Upper lobe of left lung (tissue), 6 donors: ENCODE measurements around the gene NAMPT. TPM values are rescaled to one million over a fixed set of nuclear protein-coding genes. Genes with fewer than 3 reads are reported as not detected.
A peak's percentile ranks its signal among the peaks of the same experiment; 100 is the strongest.

Experiments
- ATAC-seq, 2 donors: fragments of 200-7000 bp; cut with Tn5 transposase; one replicate each; pipeline ENCODE4 v1.9.1; 2022; ENCODE audit warnings: mild to moderate bottlenecking in 2 of 2, moderate library complexity in 2 of 2; ENCODE audit not compliant: low FRiP score in 2 of 2
- DNase-seq, 2 donors: peaks; one replicate each; pipeline ENCODE4 v3.0.0-alpha.2; 2019 to 2020
- H3K27ac ChIP-seq, 4 donors: fragments of 200-600 bp; sonication (generic); one replicate each; pipeline ENCODE4 v1.5.1; 2016 to 2019
- H3K27me3 ChIP-seq, 4 donors: fragments of 200-600 bp; sonication (generic); one replicate each; pipeline ENCODE4 v1.5.1; 2017 to 2019
- H3K36me3 ChIP-seq, 4 donors: fragments of 200-600 bp; sonication (generic); one replicate each; pipeline ENCODE4 v1.5.1; 2016 to 2019
- H3K4me1 ChIP-seq, 4 donors: fragments of 200-600 bp; sonication (generic); one replicate each; pipeline ENCODE4 v1.5.1; 2018 to 2019
- H3K4me3 ChIP-seq, 4 donors: fragments of 200-600 bp; sonication (generic); one replicate each; pipeline ENCODE4 v1.5.1; 2017 to 2019; ENCODE audit warnings: mild to moderate bottlenecking in 2 of 4, moderate library complexity in 1 of 4
- H3K9me3 ChIP-seq, 4 donors: fragments of 200-600 bp; sonication (generic); one replicate each; pipeline ENCODE4 v1.5.1; 2018 to 2019
- EP300 ChIP-seq, 4 donors: sonication (generic); formaldehyde crosslinking; IDR thresholded peaks; one replicate each; pipeline ENCODE4 v1.5.1; 2017; ENCODE audit warnings: antibody characterized with exemption in 4 of 4, control low read depth in 2 of 4
- POLR2A ChIP-seq, 4 donors: fragments of 450-650 bp; IDR thresholded peaks; one replicate each; pipeline ENCODE4 v1.5.1; 2016 to 2017; ENCODE audit warnings: antibody characterized with exemption in 4 of 4, mild to moderate bottlenecking in 2 of 4
- POLR2AphosphoS5 ChIP-seq, 2 donors: sonication (generic); formaldehyde crosslinking; IDR thresholded peaks; one replicate each; pipeline ENCODE4 v1.5.1; 2017; ENCODE audit warnings: antibody characterized with exemption in 2 of 2
- WGBS, 2 donors: methylation state at CpG; one replicate each; pipeline ENCODE4 v1.1.5; 2017 to 2018; 5-methylcytosine and 5-hydroxymethylcytosine counted together
- total RNA-seq, 6 donors: library from RNA; depleted of rRNA in 4 of 6; stranded (reverse); fragments of >200 nt in 4 of 6; gene quantifications; one replicate each; pipeline versions ENCODE4 v1.1.0 to v1.2.1, GENCODE V29; 2016 to 2021
- TF ChIP-seq, protein P1 (sequence below), 6 experiments: fragments of 450-650 bp in 4 of 6; fragments of 200-600 bp in 2 of 6; sonication (generic) in 2 of 6; IDR thresholded peaks; one replicate each; pipeline ENCODE4 v1.5.1; 2016 to 2019; ENCODE audit warnings: antibody characterized with exemption in 6 of 6
- donor health status: DM: no; HTN: no; CAD: no; lungs with moderate emphysema.
- donor health status: DM: no; HTN: yes; CAD: no; lungs with severe emphysema.

Gene NAMPT
- total RNA-seq, 6 donors from 2014 or later, result 129 to 326 (median 212) TPM

DNA sequence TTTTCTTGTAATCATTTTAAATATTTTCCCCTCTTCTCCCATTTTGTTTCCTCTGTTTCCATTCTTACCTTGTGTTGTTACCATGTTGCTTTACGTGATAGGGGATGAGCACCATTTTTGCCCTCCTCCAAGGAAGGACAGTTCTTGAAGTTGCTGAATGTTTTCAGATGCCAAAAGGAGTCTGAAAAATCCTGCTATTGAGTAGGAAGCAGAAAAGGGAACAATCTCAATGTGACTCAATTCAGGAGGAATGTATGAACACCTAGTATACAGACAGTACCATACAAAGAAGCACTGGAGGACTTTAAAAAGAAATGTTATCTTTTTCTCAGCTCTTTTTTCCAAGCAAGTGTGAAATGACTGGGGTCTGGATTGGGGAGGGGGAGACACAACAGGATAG, 5.1 kb upstream of the NAMPT start:
- no peak for ATAC-seq

DNA sequence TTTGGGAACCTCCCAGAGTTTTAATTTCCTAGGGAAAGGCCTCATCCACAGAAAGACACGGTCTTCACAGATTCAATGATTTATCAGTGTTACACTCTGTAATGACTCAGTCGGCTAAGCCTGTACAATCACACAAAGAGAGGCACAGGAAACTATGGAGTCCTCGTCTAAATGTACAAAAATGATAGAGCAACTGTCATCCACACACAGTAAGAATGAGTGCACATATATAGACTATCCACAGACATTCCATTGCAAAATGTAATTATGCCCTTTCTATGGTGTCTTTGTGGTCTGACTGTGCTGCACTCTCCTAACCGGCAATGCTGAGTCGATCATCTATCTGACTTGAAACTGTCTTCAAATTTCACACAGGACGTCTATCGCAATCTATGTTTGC, 3.5 kb upstream of the NAMPT start:
- no peaks in the 10 kb centered on the region for H3K36me3 ChIP-seq
- peaks cover 0 to 11% (median 6%) of the 10 kb centered on the region in 4 donors for H3K4me1 ChIP-seq
- no peaks in the 10 kb centered on the region for H3K9me3 ChIP-seq
- ATAC-seq (no peak), DNase-seq (no peak)
- no peak overlapping the region for H3K27ac ChIP-seq
- H3K4me3 ChIP-seq, result no peak overlapping the region
- 85 to 94% methylated on average over 7 of the region's 7 CpGs for WGBS, 2 donors
- no peak for TF ChIP-seq POLR2AphosphoS5 (IDR thresholded peaks at IDR 0.05)
- TF ChIP-seq EP300 (IDR thresholded peaks at IDR 0.05), result no peak
- TF ChIP-seq, protein P1, sequence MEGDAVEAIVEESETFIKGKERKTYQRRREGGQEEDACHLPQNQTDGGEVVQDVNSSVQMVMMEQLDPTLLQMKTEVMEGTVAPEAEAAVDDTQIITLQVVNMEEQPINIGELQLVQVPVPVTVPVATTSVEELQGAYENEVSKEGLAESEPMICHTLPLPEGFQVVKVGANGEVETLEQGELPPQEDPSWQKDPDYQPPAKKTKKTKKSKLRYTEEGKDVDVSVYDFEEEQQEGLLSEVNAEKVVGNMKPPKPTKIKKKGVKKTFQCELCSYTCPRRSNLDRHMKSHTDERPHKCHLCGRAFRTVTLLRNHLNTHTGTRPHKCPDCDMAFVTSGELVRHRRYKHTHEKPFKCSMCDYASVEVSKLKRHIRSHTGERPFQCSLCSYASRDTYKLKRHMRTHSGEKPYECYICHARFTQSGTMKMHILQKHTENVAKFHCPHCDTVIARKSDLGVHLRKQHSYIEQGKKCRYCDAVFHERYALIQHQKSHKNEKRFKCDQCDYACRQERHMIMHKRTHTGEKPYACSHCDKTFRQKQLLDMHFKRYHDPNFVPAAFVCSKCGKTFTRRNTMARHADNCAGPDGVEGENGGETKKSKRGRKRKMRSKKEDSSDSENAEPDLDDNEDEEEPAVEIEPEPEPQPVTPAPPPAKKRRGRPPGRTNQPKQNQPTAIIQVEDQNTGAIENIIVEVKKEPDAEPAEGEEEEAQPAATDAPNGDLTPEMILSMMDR (IDR thresholded peaks at IDR 0.05), result no peak
- TF ChIP-seq POLR2A (IDR thresholded peaks at IDR 0.05), result no peak
- no peaks in the 10 kb centered on the region for H3K27me3 ChIP-seq

More for the DNA sequence above, 5.1 kb upstream of the NAMPT start:
- TF ChIP-seq POLR2AphosphoS5 (IDR thresholded peaks at IDR 0.05), result no peak
- no peak for TF ChIP-seq EP300 (IDR thresholded peaks at IDR 0.05)
- TF ChIP-seq POLR2A (IDR thresholded peaks at IDR 0.05), result no peak
- TF ChIP-seq, protein P1 (IDR thresholded peaks at IDR 0.05), result no peak
- Histone ChIP-seq H3K27me3 (no peaks in the 10 kb centered on the region), H3K27ac (no peak overlapping the region), H3K4me3 (no peak overlapping the region), H3K36me3 (no peaks in the 10 kb centered on the region), H3K4me1 (peaks cover 0 to 9% (median 6%) of the 10 kb centered on the region in 4 donors), H3K9me3 (no peaks in the 10 kb centered on the region)
- WGBS, 2 donors, result 0% methylated on average over 1 of the region's 1 CpG
- no peak for DNase-seq

- peaks cover 4 to 15% (median 10%) of the 10 kb centered on the region in 4 donors for H3K4me1 ChIP-seq
- ATAC-seq, result no peak
- TF ChIP-seq POLR2A (IDR thresholded peaks at IDR 0.05), result peak in 1 of 4 donors; percentile 20
- no peak for TF ChIP-seq EP300 (IDR thresholded peaks at IDR 0.05)
- TF ChIP-seq, protein P1 (IDR thresholded peaks at IDR 0.05), result no peak
- no peaks in the 10 kb centered on the region for H3K36me3 ChIP-seq
- H3K9me3 ChIP-seq, result no peaks in the 10 kb centered on the region
- no peaks in the 10 kb centered on the region for H3K27me3 ChIP-seq
- DNase-seq, result peak in 1 of 2 donors; percentile 67
- peak overlapping the region in 1 of 4 donors; percentile 13 for H3K27ac ChIP-seq
- 68 to 78% methylated on average over 3 of the region's 3 CpGs for WGBS, 2 donors
- no peak overlapping the region for H3K4me3 ChIP-seq
Measured at GRCh38 chr7:106287786-106288185, 3.0 kb upstream of the NAMPT start.

GRCh38 chr7:106285855-106286492, 1.2 kb upstream of the NAMPT start:
- Histone ChIP-seq H3K27ac (peak overlapping the region; percentile 98 to 100 (median 98)), H3K27me3 (no peaks in the 10 kb centered on the region), H3K4me3 (peak overlapping the region; percentile 36 to 86 (median 77)), H3K4me1 (peaks cover 18 to 28% (median 24%) of the 10 kb centered on the region in 4 donors), H3K9me3 (no peaks in the 10 kb centered on the region), H3K36me3 (no peaks in the 10 kb centered on the region)
- DNase-seq (no peak), ATAC-seq (no peak)
- TF ChIP-seq POLR2A (IDR thresholded peaks at IDR 0.05), result no peak
- peak in 1 of 4 donors; percentile 28 for TF ChIP-seq EP300 (IDR thresholded peaks at IDR 0.05)
- no peak for TF ChIP-seq POLR2AphosphoS5 (IDR thresholded peaks at IDR 0.05)
- WGBS, 2 donors, result 28 to 30% methylated on average over 14 of the region's 14 CpGs

DNA sequence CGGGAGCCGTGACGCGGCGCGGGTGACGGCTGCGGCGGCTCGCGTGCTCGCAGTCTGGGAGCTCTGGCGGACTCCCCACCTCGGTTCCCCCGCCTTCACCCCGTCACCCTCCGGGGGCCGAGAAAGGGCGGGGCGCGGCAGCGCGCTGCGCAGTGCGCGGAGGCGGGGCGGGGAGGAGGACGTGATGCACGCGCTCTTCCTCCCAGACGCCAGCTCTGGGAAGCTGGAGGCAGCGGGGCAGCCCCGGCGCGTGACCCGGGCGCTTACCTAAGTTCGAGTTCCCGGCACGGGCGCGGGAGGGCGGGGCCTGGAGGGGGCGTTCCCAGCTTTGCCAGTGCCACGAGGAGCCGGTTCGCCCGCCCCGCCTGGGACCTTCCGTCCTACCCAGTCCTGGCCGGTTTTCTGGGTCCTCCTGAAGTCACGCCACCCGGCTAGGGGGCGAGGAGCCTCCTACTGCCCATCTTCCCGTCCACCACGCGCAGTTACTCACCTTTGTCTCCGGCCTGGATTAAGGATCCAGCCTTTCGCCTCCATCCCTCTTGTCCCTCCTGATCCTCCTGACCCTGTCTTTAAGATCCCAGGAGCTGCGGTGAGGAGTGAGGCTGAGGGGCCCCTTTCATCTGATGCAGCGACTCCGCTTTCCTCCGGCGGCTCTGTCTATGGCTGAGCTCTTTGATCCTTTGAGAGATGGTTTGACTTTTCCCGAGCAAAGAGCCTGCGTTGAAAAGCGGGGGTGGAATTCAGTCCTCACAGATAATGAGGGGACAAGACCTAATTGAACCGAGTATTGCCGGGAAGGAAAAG, 470 bp upstream of the NAMPT start:
- H3K4me3 ChIP-seq, result peak overlapping the region; percentile 36 to 86 (median 77)
- peaks cover 18 to 32% (median 26%) of the 10 kb centered on the region in 4 donors for H3K4me1 ChIP-seq
- H3K9me3 ChIP-seq, result no peaks in the 10 kb centered on the region
- peak; percentile 97 to 98 for ATAC-seq
- H3K36me3 ChIP-seq, result peaks cover 0 to 5% (median 0%) of the 10 kb centered on the region in 4 donors
- 1% methylated on average over 31 to 33 of the region's 70 CpGs for WGBS, 2 donors
- DNase-seq, result peak; percentile 100
- TF ChIP-seq EP300 (IDR thresholded peaks at IDR 0.05) (peak; percentile 82 to 99 (median 92)), POLR2A (IDR thresholded peaks at IDR 0.05) (peak; percentile 33 to 85 (median 71)), POLR2AphosphoS5 (IDR thresholded peaks at IDR 0.05) (peak; percentile 53 to 91)
- TF ChIP-seq, protein P1 (IDR thresholded peaks at IDR 0.05), result peak in 2 of 6 experiments; percentile 19 to 22
- H3K27ac ChIP-seq, result peak overlapping the region; percentile 98 to 100 (median 98)
- H3K27me3 ChIP-seq, result no peaks in the 10 kb centered on the region
